Gastrocnemius medialis (tissue), 4 donors: ENCODE results near the gene TMED1. TPM values are rescaled to one million over a fixed set of nuclear protein-coding genes. Genes with fewer than 3 reads are reported as not detected.

Experiments used
- ATAC-seq, 2 donors: fragments of 150-250 bp; one replicate each; pipeline ENCODE4 v1.9.1; 2016
- DNase-seq, 2 donors: peaks; one replicate each; pipeline ENCODE4 v3.0.0-alpha.2; 2019
- H3K27ac ChIP-seq, 4 donors: fragments of 200-600 bp; sonication (generic); 1 replicate in 1 of 4; 2 replicates in 3 of 4; pipeline ENCODE4 v1.5.1; 2016 to 2018; ENCODE audit warnings: mild to moderate bottlenecking in 2 of 4, moderate library complexity in 1 of 4
- H3K27me3 ChIP-seq, 3 donors: fragments of 200-600 bp; sonication (generic) in 2 of 3; 1 replicate in 1 of 3; 2 replicates in 2 of 3; pipeline versions ENCODE4 v1.5.1 to v1.6.0; 2016 to 2019; ENCODE audit warnings: mild to moderate bottlenecking in 1 of 3, moderate library complexity in 1 of 3
- H3K36me3 ChIP-seq, 2 donors: fragments of 200-600 bp; sonication (generic) in 1 of 2; one replicate each; pipeline ENCODE4 v1.5.1; 2017 to 2018
- H3K4me1 ChIP-seq, 2 donors: fragments of 200-600 bp; sonication (generic) in 1 of 2; one replicate each; pipeline ENCODE4 v1.5.1; 2016 to 2017; ENCODE audit warnings: mild to moderate bottlenecking in 2 of 2
- H3K4me3 ChIP-seq, 4 donors: fragments of 200-600 bp; sonication (generic) in 3 of 4; 1 replicate in 1 of 4; 2 replicates in 3 of 4; pipeline ENCODE4 v1.5.1; 2016 to 2019; ENCODE audit warnings: mild to moderate bottlenecking in 2 of 4
- H3K9me3 ChIP-seq, 3 donors: fragments of 200-600 bp; sonication (generic) in 2 of 3; 1 replicate in 1 of 3; 2 replicates in 2 of 3; pipeline ENCODE4 v1.5.1; 2016 to 2019
- POLR2A ChIP-seq, 2 donors: fragments of 450-650 bp; IDR thresholded peaks; one replicate each; pipeline ENCODE4 v1.6.1; 2017; ENCODE audit warnings: antibody characterized with exemption in 2 of 2, mild to moderate bottlenecking in 2 of 2, moderate library complexity in 2 of 2
- in situ Hi-C, 4 donors: fragments of 200-750 bp; cut with MboI; loops; one replicate each; pipeline versions ENCODE4 v1.15.0 to v1.8.0; 2017; ENCODE audit warnings: low sequenced_read_pairs in 4 of 4
- intact Hi-C: fragments of 100-400 bp; cut with DNase I; formaldehyde crosslinking; loops from one replicate; pipeline ENCODE4 v1.15.1; 2023; ENCODE audit warnings: low total_unique reads
- total RNA-seq, 4 donors: library from RNA; depleted of rRNA; stranded (reverse); fragments of >200 nt; gene quantifications; one replicate each; pipeline versions ENCODE4 v1.1.0 to v1.2.3, GENCODE V29; 2016
- TF ChIP-seq, protein P1 (sequence below), 5 experiments: fragments of 450-650 bp in 3 of 5; fragments of 200-600 bp in 2 of 5; sonication (generic) in 2 of 5; IDR thresholded peaks in 4 of 5; conservative IDR thresholded peaks in 1 of 5; 1 replicate in 4 of 5; 2 replicates in 1 of 5; pipeline ENCODE4 v1.5.1; 2016 to 2019; ENCODE audit warnings: antibody characterized with exemption in 5 of 5, mild to moderate bottlenecking in 3 of 5, moderate library complexity in 3 of 5

Gene TMED1
- total RNA-seq, 4 donors from 2014 or later: 33.0 to 90.0 (median 57.1) TPM

DNA sequence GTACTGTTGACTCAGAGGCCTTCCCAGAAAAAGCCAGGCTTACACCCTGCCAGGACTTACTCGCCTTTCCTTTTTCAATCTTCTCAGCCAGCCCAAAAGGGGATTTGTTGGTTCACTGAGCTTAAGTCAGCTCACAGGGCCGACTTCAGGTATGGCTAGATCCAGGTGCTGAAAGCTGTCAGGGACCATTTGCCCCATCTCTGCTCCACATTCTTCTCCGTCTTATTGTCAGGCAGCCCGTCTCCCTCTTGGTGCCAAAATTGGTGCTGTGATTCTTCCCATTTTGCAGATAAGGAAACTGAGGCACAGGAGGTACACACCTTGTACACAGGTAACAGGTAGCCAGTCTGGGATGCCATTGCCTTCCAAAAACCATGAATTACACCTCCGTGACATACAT lies 14.6 kb upstream of the TMED1 start:
- Histone ChIP-seq H3K36me3 (no peaks in the 10 kb centered on the region), H3K4me3 (no peak overlapping the region), H3K9me3 (no peaks in the 10 kb centered on the region), H3K4me1 (no peaks in the 10 kb centered on the region), H3K27ac (no peak overlapping the region), H3K27me3 (no peaks in the 10 kb centered on the region)
- DNase-seq (no peak), ATAC-seq (no peak)
- TF ChIP-seq, protein P1, sequence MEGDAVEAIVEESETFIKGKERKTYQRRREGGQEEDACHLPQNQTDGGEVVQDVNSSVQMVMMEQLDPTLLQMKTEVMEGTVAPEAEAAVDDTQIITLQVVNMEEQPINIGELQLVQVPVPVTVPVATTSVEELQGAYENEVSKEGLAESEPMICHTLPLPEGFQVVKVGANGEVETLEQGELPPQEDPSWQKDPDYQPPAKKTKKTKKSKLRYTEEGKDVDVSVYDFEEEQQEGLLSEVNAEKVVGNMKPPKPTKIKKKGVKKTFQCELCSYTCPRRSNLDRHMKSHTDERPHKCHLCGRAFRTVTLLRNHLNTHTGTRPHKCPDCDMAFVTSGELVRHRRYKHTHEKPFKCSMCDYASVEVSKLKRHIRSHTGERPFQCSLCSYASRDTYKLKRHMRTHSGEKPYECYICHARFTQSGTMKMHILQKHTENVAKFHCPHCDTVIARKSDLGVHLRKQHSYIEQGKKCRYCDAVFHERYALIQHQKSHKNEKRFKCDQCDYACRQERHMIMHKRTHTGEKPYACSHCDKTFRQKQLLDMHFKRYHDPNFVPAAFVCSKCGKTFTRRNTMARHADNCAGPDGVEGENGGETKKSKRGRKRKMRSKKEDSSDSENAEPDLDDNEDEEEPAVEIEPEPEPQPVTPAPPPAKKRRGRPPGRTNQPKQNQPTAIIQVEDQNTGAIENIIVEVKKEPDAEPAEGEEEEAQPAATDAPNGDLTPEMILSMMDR (IDR thresholded peaks at IDR 0.05 in 4 of 5, conservative IDR thresholded peaks at IDR 0.05 in 1 of 5): no peak
- TF ChIP-seq POLR2A (IDR thresholded peaks at IDR 0.05): no peak
- in situ Hi-C loops: no loop called here
- intact Hi-C loops: no loop called here

DNA sequence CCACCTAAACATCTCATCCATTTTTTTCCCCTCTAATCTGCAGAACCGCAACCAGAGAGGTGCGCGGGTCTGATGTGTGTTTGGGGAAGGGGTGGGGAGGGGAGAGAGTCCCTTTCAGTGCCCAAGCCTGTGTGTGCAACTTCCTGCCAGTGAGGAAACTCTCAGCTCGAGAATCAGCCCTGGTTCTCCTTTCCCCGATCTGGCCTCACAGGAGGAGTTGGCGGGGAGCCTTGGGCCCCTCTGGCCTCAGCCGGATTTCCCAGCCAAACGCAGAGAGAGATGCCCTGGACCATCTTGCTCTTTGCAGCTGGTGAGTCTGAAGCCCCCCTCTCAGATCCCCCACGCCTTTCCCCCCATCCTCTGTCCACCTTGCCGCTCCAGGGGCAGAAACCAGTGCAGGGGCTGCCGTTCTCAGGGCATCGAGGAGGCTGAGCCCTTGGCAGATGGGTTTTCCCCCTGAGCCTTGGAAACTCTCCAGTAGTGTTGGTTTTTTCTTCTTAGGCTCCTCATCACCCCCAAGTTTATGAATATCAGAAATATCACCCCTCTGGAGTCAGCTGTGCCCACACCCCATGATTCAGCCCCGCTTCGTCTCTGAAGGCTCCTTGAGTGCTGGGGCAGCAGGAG lies 12.3 kb upstream of the TMED1 start, which contains the start of gene C19orf38:
Gene C19orf38 (plus strand): TSS at position 186 of the 627 bp plus-strand sequence. CDS start 94 bp downstream, at position 280.
- Histone ChIP-seq H3K9me3 (no peaks in the 10 kb centered on the region), H3K4me3 (no peak within 1 kb of the TSS), H3K27me3 (no peaks in the 10 kb centered on the region), H3K36me3 (no peaks in the 10 kb centered on the region), H3K27ac (no peak within 1 kb of the TSS), H3K4me1 (no peaks in the 10 kb centered on the region)
- in situ Hi-C loops: no loop called here
- no peak for DNase-seq
- ATAC-seq: no peak
- intact Hi-C loops: no loop called here
- TF ChIP-seq POLR2A (IDR thresholded peaks at IDR 0.05): no peak
- TF ChIP-seq, protein P1 (IDR thresholded peaks at IDR 0.05 in 4 of 5, conservative IDR thresholded peaks at IDR 0.05 in 1 of 5): no peak

DNA sequence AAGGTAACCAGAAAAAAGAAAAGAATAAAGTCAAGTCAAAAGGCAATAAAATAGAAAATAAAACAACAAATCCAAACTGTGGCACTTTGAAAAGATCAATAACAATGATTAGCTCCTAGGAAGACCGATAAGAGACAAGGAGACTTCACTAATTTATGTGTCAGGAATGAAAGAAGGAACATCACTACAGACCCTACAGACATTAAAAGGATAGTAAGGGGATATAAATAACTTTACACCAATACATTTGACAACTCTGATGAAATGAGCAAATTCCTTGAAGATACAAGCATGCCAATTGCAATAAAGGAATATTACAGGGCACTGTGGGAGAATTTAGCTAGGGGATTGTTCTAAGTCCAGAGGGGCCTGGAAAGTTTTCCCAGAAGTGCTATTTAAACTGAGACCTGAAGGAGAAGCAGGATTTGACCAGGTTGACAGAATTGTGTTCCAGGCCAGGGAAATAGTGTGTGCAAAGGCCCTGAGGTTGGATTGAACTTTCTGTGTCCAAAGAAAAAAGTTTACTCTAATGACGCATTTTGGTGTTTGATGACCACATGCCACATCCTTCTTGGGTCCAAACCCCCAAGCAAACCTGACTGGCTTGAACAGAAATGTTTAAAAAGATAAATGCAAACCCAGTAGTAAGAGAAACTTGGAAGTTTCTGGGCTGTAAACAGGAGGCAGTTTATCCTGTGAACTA lies 10.6 kb upstream of the TMED1 start:
- in situ Hi-C loops (no loop called here), intact Hi-C loops (no loop called here)
- Histone ChIP-seq H3K27ac (no peak overlapping the region), H3K4me1 (no peaks in the 10 kb centered on the region), H3K36me3 (no peaks in the 10 kb centered on the region), H3K9me3 (no peaks in the 10 kb centered on the region), H3K4me3 (no peak overlapping the region), H3K27me3 (no peaks in the 10 kb centered on the region)
- TF ChIP-seq, protein P1 (IDR thresholded peaks at IDR 0.05 in 4 of 5, conservative IDR thresholded peaks at IDR 0.05 in 1 of 5): no peak
- no peak for TF ChIP-seq POLR2A (IDR thresholded peaks at IDR 0.05)
- ATAC-seq (no peak), DNase-seq (no peak)

DNA sequence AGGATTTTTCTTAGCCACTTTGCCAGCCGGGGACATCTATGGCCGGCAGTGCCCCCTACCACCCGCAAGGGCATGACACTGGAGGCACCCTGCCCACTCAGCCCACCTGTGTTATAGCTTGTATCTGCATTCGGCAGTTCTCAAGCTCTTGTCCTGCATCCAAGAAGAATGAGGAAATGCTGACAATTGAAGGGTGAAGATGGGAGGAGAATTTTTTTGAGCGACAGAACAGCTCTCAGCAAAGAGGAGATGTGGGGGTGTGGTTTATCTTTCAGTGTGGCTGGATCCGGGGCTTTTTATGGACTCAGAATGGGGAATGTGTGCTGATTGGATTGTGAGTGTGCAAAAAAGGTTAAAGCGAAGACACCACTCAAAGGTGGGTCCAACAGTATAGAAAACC lies 6.8 kb upstream of the TMED1 start:
- in situ Hi-C loops (no loop called here), intact Hi-C loops (no loop called here)
- DNase-seq (no peak), ATAC-seq (no peak)
- Histone ChIP-seq H3K27me3 (no peaks in the 10 kb centered on the region), H3K9me3 (no peaks in the 10 kb centered on the region), H3K36me3 (no peaks in the 10 kb centered on the region), H3K4me3 (no peak overlapping the region), H3K4me1 (no peaks in the 10 kb centered on the region), H3K27ac (no peak overlapping the region)
- TF ChIP-seq, protein P1 (IDR thresholded peaks at IDR 0.05 in 4 of 5, conservative IDR thresholded peaks at IDR 0.05 in 1 of 5): no peak
- TF ChIP-seq POLR2A (IDR thresholded peaks at IDR 0.05): no peak
